Gastrocnemius medialis (tissue), 4 donors: ENCODE results near the gene YWHAE. TPM values are rescaled to one million over a fixed set of nuclear protein-coding genes. Genes with fewer than 3 reads are reported as not detected.
A peak's percentile ranks its signal among the peaks of the same experiment; 100 is the strongest.
"Not testable (repeated sequence)": the region's sequence is repeated elsewhere in the genome, so short reads cannot be mapped to it uniquely, and the experiment has no call there.

ENCODE experiments used
- ATAC-seq, 2 donors: fragments of 150-250 bp; one replicate each; pipeline ENCODE4 v1.9.1; 2016
- DNase-seq, 2 donors: peaks; one replicate each; pipeline ENCODE4 v3.0.0-alpha.2; 2019
- H3K27ac ChIP-seq, 4 donors: fragments of 200-600 bp; sonication (generic); 1 replicate in 1 of 4; 2 replicates in 3 of 4; pipeline ENCODE4 v1.5.1; 2016 to 2018; ENCODE audit warnings: mild to moderate bottlenecking in 2 of 4, moderate library complexity in 1 of 4
- H3K27me3 ChIP-seq, 3 donors: fragments of 200-600 bp; sonication (generic) in 2 of 3; 1 replicate in 1 of 3; 2 replicates in 2 of 3; pipeline versions ENCODE4 v1.5.1 to v1.6.0; 2016 to 2019; ENCODE audit warnings: mild to moderate bottlenecking in 1 of 3, moderate library complexity in 1 of 3
- H3K36me3 ChIP-seq, 2 donors: fragments of 200-600 bp; sonication (generic) in 1 of 2; one replicate each; pipeline ENCODE4 v1.5.1; 2017 to 2018
- H3K4me1 ChIP-seq, 2 donors: fragments of 200-600 bp; sonication (generic) in 1 of 2; one replicate each; pipeline ENCODE4 v1.5.1; 2016 to 2017; ENCODE audit warnings: mild to moderate bottlenecking in 2 of 2
- H3K4me3 ChIP-seq, 4 donors: fragments of 200-600 bp; sonication (generic) in 3 of 4; 1 replicate in 1 of 4; 2 replicates in 3 of 4; pipeline ENCODE4 v1.5.1; 2016 to 2019; ENCODE audit warnings: mild to moderate bottlenecking in 2 of 4
- H3K9me3 ChIP-seq, 3 donors: fragments of 200-600 bp; sonication (generic) in 2 of 3; 1 replicate in 1 of 3; 2 replicates in 2 of 3; pipeline ENCODE4 v1.5.1; 2016 to 2019
- POLR2A ChIP-seq, 2 donors: fragments of 450-650 bp; IDR thresholded peaks; one replicate each; pipeline ENCODE4 v1.6.1; 2017; ENCODE audit warnings: antibody characterized with exemption in 2 of 2, mild to moderate bottlenecking in 2 of 2, moderate library complexity in 2 of 2
- in situ Hi-C, 4 donors: fragments of 200-750 bp; cut with MboI; loops; one replicate each; pipeline versions ENCODE4 v1.15.0 to v1.8.0; 2017; ENCODE audit warnings: low sequenced_read_pairs in 4 of 4
- intact Hi-C: fragments of 100-400 bp; cut with DNase I; formaldehyde crosslinking; loops from one replicate; pipeline ENCODE4 v1.15.1; 2023; ENCODE audit warnings: low total_unique reads
- total RNA-seq, 4 donors: library from RNA; depleted of rRNA; stranded (reverse); fragments of >200 nt; gene quantifications; one replicate each; pipeline versions ENCODE4 v1.1.0 to v1.2.3, GENCODE V29; 2016
- TF ChIP-seq, protein P1 (sequence below), 5 experiments: fragments of 450-650 bp in 3 of 5; fragments of 200-600 bp in 2 of 5; sonication (generic) in 2 of 5; IDR thresholded peaks in 4 of 5; conservative IDR thresholded peaks in 1 of 5; 1 replicate in 4 of 5; 2 replicates in 1 of 5; pipeline ENCODE4 v1.5.1; 2016 to 2019; ENCODE audit warnings: antibody characterized with exemption in 5 of 5, mild to moderate bottlenecking in 3 of 5, moderate library complexity in 3 of 5

Gene YWHAE
- total RNA-seq, 4 donors from 2014 or later: 915 to 1,814 (median 1,174) TPM

DNA sequence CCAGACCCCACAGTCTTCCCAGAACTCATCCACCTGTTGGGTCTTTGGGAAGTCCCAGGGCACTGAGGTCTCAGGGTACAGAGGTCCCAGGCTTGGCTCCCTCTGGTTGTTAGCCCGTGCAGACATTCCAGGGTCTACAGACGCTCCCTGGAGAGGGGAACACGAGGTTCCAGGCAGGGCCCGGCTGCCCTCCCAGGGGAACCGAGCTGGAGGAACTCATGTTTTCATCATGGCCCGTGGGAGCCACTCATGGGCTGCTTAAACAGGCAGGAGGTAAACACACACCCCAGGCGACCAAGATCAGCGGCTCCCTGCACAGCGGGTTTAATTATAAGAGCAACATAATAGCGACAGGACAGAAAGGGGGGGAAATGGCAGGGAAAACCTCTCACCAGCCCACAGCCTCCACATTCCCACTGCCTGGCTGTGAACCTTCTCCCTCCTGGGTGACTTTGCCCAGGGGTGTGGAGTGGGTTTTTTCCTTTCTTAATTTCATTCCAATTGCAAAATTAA, 84.1 kb downstream of the YWHAE start:
- Histone ChIP-seq H3K4me3 (no peak overlapping the region), H3K27ac (peak overlapping the region in 3 of 4 donors; percentile 53 to 73 (median 64)), H3K9me3 (no peaks in the 10 kb centered on the region), H3K27me3 (peaks cover 3 to 43% (median 16%) of the 10 kb centered on the region in 3 donors), H3K36me3 (no peaks in the 10 kb centered on the region), H3K4me1 (peaks cover 3 to 5% of the 10 kb centered on the region in 2 donors)
- ATAC-seq (peak; percentile 49 to 61), DNase-seq (peak; percentile 15 to 47)
- TF ChIP-seq POLR2A (IDR thresholded peaks at IDR 0.05): no peak
- TF ChIP-seq, protein P1, sequence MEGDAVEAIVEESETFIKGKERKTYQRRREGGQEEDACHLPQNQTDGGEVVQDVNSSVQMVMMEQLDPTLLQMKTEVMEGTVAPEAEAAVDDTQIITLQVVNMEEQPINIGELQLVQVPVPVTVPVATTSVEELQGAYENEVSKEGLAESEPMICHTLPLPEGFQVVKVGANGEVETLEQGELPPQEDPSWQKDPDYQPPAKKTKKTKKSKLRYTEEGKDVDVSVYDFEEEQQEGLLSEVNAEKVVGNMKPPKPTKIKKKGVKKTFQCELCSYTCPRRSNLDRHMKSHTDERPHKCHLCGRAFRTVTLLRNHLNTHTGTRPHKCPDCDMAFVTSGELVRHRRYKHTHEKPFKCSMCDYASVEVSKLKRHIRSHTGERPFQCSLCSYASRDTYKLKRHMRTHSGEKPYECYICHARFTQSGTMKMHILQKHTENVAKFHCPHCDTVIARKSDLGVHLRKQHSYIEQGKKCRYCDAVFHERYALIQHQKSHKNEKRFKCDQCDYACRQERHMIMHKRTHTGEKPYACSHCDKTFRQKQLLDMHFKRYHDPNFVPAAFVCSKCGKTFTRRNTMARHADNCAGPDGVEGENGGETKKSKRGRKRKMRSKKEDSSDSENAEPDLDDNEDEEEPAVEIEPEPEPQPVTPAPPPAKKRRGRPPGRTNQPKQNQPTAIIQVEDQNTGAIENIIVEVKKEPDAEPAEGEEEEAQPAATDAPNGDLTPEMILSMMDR (IDR thresholded peaks at IDR 0.05 in 4 of 5, conservative IDR thresholded peaks at IDR 0.05 in 1 of 5): no peak
- intact Hi-C loops (no loop called here), in situ Hi-C loops (no loop called here)

DNA sequence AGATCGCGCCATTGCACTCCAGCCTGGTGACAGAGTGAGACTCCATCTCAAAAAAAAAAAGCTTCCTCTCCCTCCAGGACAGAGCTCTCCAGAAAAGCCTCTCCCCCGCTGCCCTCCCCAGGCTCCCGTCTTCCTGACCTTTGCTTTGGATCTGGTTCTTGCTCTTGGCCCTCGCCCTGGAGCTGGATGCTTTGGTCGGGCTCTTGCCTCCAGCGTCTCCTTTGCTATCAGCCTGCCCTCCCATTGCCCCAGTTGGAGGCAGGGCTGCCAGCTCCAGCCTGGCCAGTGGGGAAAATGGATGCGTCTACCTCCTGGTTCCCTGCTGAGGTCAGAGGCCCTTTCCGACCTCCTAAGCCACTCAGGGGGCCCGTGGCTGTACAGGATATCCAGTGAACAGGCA, 84.6 kb downstream of the YWHAE start:
- DNase-seq (no peak), ATAC-seq (no peak)
- TF ChIP-seq, protein P1 (IDR thresholded peaks at IDR 0.05 in 4 of 5, conservative IDR thresholded peaks at IDR 0.05 in 1 of 5): no peak
- TF ChIP-seq POLR2A (IDR thresholded peaks at IDR 0.05): no peak
- intact Hi-C loops: no loop called here
- in situ Hi-C loops: no loop called here
- Histone ChIP-seq H3K4me3 (no peak overlapping the region), H3K27me3 (peaks cover 3 to 40% (median 16%) of the 10 kb centered on the region in 3 donors), H3K4me1 (peaks cover 3 to 5% of the 10 kb centered on the region in 2 donors), H3K9me3 (no peaks in the 10 kb centered on the region), H3K36me3 (no peaks in the 10 kb centered on the region), H3K27ac (peak overlapping the region in 3 of 4 donors; percentile 53 to 73 (median 60))

DNA sequence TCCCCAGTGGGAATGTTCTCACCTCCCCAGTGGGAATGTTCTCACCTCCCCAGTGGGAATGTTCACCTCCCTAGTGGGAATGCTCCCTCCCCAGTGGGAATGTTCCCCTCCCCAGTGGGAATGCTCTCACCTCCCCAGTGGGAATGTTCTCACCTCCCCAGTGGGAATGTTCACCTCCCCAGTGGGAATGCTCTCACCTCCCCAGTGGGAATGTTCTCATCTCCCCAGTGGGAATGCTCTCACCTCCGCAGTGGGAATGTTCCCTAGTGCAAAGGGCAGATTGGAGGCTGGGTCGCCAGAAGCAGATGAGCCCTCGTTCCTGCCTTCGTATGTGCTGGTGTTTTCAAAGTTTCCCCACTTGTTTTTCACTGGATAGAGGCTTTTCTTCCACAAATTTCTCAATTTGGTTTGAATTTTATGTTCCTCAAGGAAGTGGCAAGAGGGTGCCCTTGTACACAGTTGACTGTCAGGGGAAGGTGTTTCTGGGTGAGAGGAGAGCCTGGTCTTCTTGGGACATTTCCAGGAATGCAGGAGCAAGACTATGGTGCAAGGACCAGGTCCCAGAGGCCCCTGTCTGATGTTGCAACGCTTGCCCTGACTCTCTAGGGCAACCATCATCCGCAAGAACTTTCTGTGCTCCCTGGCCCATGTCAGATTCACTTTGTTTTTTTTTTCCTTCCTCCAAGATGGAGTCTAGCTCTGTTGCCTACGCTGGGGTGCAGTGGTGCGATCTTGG, 86.6 kb downstream of the YWHAE start:
- TF ChIP-seq POLR2A (IDR thresholded peaks at IDR 0.05): no peak
- TF ChIP-seq, protein P1 (IDR thresholded peaks at IDR 0.05 in 4 of 5, conservative IDR thresholded peaks at IDR 0.05 in 1 of 5): no peak
- in situ Hi-C loops: no loop called here
- H3K27ac ChIP-seq: no peak overlapping the region
- H3K27me3 ChIP-seq: peaks cover 0 to 35% (median 16%) of the 10 kb centered on the region in 3 donors
- H3K4me1 ChIP-seq: no peaks in the 10 kb centered on the region
- no peaks in the 10 kb centered on the region for H3K9me3 ChIP-seq
- no peak overlapping the region for H3K4me3 ChIP-seq
- peak; percentile 33 to 46 for ATAC-seq
- no peaks in the 10 kb centered on the region for H3K36me3 ChIP-seq
- intact Hi-C loops: no loop called here
- DNase-seq: no peak

DNA sequence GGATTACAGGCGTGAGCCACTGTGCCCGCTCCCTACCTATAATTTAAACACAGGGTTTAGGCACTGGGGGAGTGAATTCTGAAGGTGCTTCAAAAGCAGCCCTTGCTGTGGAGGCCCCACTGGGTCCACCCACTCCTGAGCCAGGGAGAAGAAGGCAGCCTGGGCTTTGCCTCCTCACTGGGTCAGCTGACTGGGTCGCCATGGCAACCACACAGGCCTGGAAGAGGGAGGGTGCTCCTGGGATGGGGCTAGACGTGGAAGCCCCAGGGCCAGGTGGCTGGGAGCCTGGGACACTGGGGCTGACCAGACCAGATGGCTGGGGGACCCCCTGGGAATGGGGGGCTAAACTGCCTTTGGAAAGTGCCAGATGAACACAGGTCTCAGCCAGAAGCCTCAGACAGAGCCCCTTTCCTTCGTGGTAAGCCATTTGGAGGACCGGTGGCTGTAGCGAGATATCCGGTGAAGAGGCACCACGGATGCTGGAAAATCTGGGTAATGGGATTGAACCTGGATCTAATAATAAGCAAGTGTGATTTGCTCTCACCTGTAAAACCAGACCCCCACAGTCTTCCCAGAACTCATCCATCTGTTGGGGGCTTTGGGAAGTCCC, 87.7 kb downstream of the YWHAE start:
- no peak for ATAC-seq
- TF ChIP-seq POLR2A (IDR thresholded peaks at IDR 0.05): no peak
- TF ChIP-seq, protein P1 (IDR thresholded peaks at IDR 0.05 in 4 of 5, conservative IDR thresholded peaks at IDR 0.05 in 1 of 5): no peak
- no peak overlapping the region for H3K27ac ChIP-seq
- intact Hi-C loops (no loop called here), in situ Hi-C loops (no loop called here)
- H3K27me3 ChIP-seq: peaks cover 0 to 35% (median 16%) of the 10 kb centered on the region in 3 donors
- no peaks in the 10 kb centered on the region for H3K36me3 ChIP-seq
- no peaks in the 10 kb centered on the region for H3K4me1 ChIP-seq
- DNase-seq: no peak
- no peaks in the 10 kb centered on the region for H3K9me3 ChIP-seq
- H3K4me3 ChIP-seq: no peak overlapping the region

DNA sequence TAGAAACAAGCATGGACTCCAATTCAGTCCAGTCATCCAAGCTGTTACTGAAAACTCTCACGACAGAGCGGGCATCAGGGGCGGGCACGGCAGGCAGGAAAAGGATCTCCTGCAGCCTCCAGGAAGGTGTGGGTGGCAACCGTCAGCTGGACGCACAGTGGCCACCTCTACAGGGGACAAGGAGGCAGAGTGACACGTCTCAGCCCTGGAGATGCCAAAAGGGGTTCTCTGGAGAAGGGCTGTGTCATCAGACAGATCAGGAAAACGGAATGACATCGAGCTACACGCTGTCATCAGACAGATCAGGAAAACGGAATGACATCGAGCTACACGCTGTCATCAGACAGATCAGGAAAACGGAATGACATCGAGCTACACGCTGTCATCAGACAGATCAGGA, 92.2 kb downstream of the YWHAE start:
- H3K9me3 ChIP-seq, DNase-seq, H3K4me1 ChIP-seq, H3K27ac ChIP-seq, ATAC-seq, intact Hi-C loops, H3K4me3 ChIP-seq, H3K36me3 ChIP-seq, in situ Hi-C loops: not testable (repeated sequence)
- H3K27me3 ChIP-seq: peaks cover 0 to 28% (median 9%) of the 10 kb centered on the region in 3 donors
